Measurements from ENCODE around the gene RAB31.

GRCh38 chr18:9726936-9727335 is 18.8 kb downstream of the RAB31 start:
- TF ChIP-seq CTCF (IDR thresholded peaks at IDR 0.05) = no peak
- no peak for TF ChIP-seq POLR2A (IDR thresholded peaks at IDR 0.05)
